HEK293 (cell line): Measurements from ENCODE around the gene HEBP1.

Experiments used
- CTCF ChIA-PET: fragments of 350-600 bp; formaldehyde crosslinking; extraction: SDS; loops from one replicate; lab custom pipeline; 2021; ENCODE audit warnings: antibody characterized with exemption; lab: Yijun Ruan, JAX
- POLR2A ChIA-PET: fragments of 300-600 bp; formaldehyde crosslinking; extraction: SDS; loops from one replicate; lab custom pipeline; 2020; ENCODE audit warnings: antibody characterized with exemption, inconsistent platforms; lab: Yijun Ruan, JAX
- H3K27ac ChIP-seq: fragments of 200-500 bp; sonication (Bioruptor generic); 2 replicates; pipeline ENCODE4 v1.5.1; 2014; ENCODE audit warnings: low read depth, low read length, control low read depth, inconsistent platforms; ENCODE audit errors: extremely low read depth
- H3K36me3 ChIP-seq, 2 experiments: fragments of 200-500 bp in 1 of 2; sonication (Bioruptor generic) in 1 of 2; 1 replicate in 1 of 2; 2 replicates in 1 of 2; pipeline ENCODE4 v1.5.1; 2014 to 2017; ENCODE audit warnings: inconsistent platforms in 2 of 2, low read length in 2 of 2; ENCODE audit not compliant: control insufficient read depth in 2 of 2, insufficient read depth in 1 of 2
- H3K4me1 ChIP-seq: fragments of 200-500 bp; sonication (Bioruptor generic); 2 replicates; pipeline ENCODE4 v1.5.1; 2014; ENCODE audit warnings: mild to moderate bottlenecking, low read length, inconsistent platforms; ENCODE audit not compliant: control insufficient read depth, insufficient read depth
- H3K4me3 ChIP-seq: 2 replicates; pipeline ENCODE4 v1.5.1; 2011; ENCODE audit warnings: low read depth, mild to moderate bottlenecking, control low read depth, low read length, moderate library complexity
- H3K9me3 ChIP-seq: fragments of 200-500 bp; sonication (Bioruptor generic); 2 replicates; pipeline ENCODE4 v1.5.1; 2014; ENCODE audit warnings: low read depth, low read length, inconsistent platforms; ENCODE audit not compliant: control insufficient read depth, insufficient read depth
- ZNF19 ChIP-seq: fragments of 450-650 bp; formaldehyde crosslinking; IDR thresholded peaks from 2 replicates; pipeline ENCODE4; 2016; ENCODE audit warnings: missing biosample characterization, missing genetic modification characterization, low read depth
- ZNF391 ChIP-seq: fragments of 450-650 bp; formaldehyde crosslinking; IDR thresholded peaks from 2 replicates; pipeline ENCODE4 v1.5.1; 2016; ENCODE audit warnings: low read depth, missing biosample characterization, missing genetic modification characterization, borderline replicate concordance
- ZNF416 ChIP-seq: fragments of 450-650 bp; formaldehyde crosslinking; IDR thresholded peaks from 2 replicates; pipeline ENCODE4 v1.5.1; 2016; ENCODE audit warnings: missing biosample characterization, missing genetic modification characterization
- ZNF473 ChIP-seq: fragments of 450-650 bp; formaldehyde crosslinking; IDR thresholded peaks from 2 replicates; pipeline ENCODE4 v1.5.1; 2017; ENCODE audit warnings: missing biosample characterization, missing genetic modification characterization
- ZNF510 ChIP-seq: fragments of 450-650 bp; formaldehyde crosslinking; IDR thresholded peaks from 2 replicates; pipeline ENCODE4 v1.5.1; 2018; ENCODE audit warnings: mild to moderate bottlenecking, missing genetic modification characterization, missing biosample characterization; ENCODE audit not compliant: insufficient replicate concordance
- ZNF529 ChIP-seq: fragments of 450-650 bp; formaldehyde crosslinking; IDR thresholded peaks from 2 replicates; pipeline ENCODE4 v1.5.1; 2017; ENCODE audit warnings: missing genetic modification characterization, missing biosample characterization; ENCODE audit not compliant: insufficient replicate concordance
- ZNF544 ChIP-seq: fragments of 450-650 bp; formaldehyde crosslinking; IDR thresholded peaks from 2 replicates; pipeline ENCODE4 v1.5.0; 2017; ENCODE audit warnings: missing biosample characterization, missing genetic modification characterization
- ZNF670 ChIP-seq: fragments of 450-650 bp; formaldehyde crosslinking; IDR thresholded peaks from 2 replicates; pipeline ENCODE4 v1.5.1; 2016; ENCODE audit warnings: missing biosample characterization, missing genetic modification characterization, low read depth
- ZNF707 ChIP-seq: fragments of 450-650 bp; formaldehyde crosslinking; IDR thresholded peaks from 2 replicates; pipeline ENCODE4 v1.5.1; 2016; ENCODE audit warnings: missing biosample characterization, missing genetic modification characterization
- ZNF776 ChIP-seq: fragments of 450-650 bp; formaldehyde crosslinking; IDR thresholded peaks from 2 replicates; pipeline ENCODE4 v1.5.0; 2017; ENCODE audit warnings: missing biosample characterization, missing genetic modification characterization, borderline replicate concordance
- ZNF843 ChIP-seq: fragments of 450-650 bp; formaldehyde crosslinking; IDR thresholded peaks from 2 replicates; pipeline ENCODE4 v1.5.1; 2016; ENCODE audit warnings: missing biosample characterization, missing genetic modification characterization
- TF ChIP-seq, protein P1 (sequence below): fragments of 450-650 bp; formaldehyde crosslinking; IDR thresholded peaks from 2 replicates; pipeline ENCODE4 v1.5.1; 2016; ENCODE audit warnings: missing biosample characterization, missing genetic modification characterization, borderline replicate concordance
- TF ChIP-seq, protein P2 (sequence below): fragments of 450-650 bp; formaldehyde crosslinking; IDR thresholded peaks from 2 replicates; pipeline ENCODE4 v1.5.1; 2016; ENCODE audit warnings: missing biosample characterization, missing genetic modification characterization
- TF ChIP-seq, protein P3 (sequence below): fragments of 450-650 bp; formaldehyde crosslinking; IDR thresholded peaks from 2 replicates; pipeline ENCODE4 v1.5.1; 2016; ENCODE audit warnings: missing biosample characterization, missing genetic modification characterization
- TF ChIP-seq, protein P4 (sequence below): fragments of 450-650 bp; IDR thresholded peaks from 2 replicates; pipeline ENCODE4 v1.5.1; 2018; ENCODE audit warnings: missing biosample characterization, mild to moderate bottlenecking, missing genetic modification characterization
- TF ChIP-seq, protein P5 (sequence below): IDR thresholded peaks from 2 replicates; pipeline ENCODE4 v1.6.1; 2011; ENCODE audit warnings: mild to moderate bottlenecking, low read depth, low read length, borderline replicate concordance
- TF ChIP-seq, protein P6 (sequence below): fragments of 450-650 bp; formaldehyde crosslinking; IDR thresholded peaks from 2 replicates; pipeline ENCODE4 v1.5.1; 2016; ENCODE audit warnings: missing biosample characterization, missing genetic modification characterization, low read depth
- TF ChIP-seq, protein P7 (sequence below): fragments of 450-650 bp; formaldehyde crosslinking; conservative IDR thresholded peaks from 2 replicates; pipeline ENCODE4 v1.5.1; 2016; ENCODE audit warnings: low read depth, missing biosample characterization, missing genetic modification characterization

The HEBP1 gene

DNA sequence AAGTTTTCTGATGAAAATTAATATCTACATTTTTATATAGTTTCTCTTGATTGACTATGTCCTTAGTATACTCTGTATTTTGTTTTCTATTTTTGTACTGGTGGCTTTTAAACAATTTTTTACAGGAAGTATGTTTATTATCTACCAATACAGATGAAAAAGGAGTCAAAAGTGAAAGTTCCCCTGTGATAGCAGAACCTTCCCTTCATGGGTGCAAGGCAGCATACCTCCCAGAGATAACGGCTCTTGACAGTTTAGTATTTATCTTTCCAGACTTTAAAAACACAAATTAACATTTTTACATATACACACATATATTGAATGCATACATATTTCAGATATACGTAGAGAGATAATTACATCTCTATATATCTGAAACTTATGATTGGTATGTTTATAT is 27.0 kb upstream of the HEBP1 start:
- no peaks in the 10 kb centered on the region for H3K9me3 ChIP-seq
- no peak overlapping the region for H3K27ac ChIP-seq
- TF ChIP-seq, protein P1, sequence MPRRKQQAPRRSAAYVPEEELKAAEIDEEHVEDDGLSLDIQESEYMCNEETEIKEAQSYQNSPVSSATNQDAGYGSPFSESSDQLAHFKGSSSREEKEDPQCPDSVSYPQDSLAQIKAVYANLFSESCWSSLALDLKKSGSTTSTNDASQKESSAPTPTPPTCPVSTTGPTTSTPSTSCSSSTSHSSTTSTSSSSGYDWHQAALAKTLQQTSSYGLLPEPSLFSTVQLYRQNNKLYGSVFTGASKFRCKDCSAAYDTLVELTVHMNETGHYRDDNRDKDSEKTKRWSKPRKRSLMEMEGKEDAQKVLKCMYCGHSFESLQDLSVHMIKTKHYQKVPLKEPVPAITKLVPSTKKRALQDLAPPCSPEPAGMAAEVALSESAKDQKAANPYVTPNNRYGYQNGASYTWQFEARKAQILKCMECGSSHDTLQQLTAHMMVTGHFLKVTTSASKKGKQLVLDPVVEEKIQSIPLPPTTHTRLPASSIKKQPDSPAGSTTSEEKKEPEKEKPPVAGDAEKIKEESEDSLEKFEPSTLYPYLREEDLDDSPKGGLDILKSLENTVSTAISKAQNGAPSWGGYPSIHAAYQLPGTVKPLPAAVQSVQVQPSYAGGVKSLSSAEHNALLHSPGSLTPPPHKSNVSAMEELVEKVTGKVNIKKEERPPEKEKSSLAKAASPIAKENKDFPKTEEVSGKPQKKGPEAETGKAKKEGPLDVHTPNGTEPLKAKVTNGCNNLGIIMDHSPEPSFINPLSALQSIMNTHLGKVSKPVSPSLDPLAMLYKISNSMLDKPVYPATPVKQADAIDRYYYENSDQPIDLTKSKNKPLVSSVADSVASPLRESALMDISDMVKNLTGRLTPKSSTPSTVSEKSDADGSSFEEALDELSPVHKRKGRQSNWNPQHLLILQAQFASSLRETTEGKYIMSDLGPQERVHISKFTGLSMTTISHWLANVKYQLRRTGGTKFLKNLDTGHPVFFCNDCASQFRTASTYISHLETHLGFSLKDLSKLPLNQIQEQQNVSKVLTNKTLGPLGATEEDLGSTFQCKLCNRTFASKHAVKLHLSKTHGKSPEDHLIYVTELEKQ (tag by site-specific recombination) = no peak
- TF ChIP-seq, protein P2, sequence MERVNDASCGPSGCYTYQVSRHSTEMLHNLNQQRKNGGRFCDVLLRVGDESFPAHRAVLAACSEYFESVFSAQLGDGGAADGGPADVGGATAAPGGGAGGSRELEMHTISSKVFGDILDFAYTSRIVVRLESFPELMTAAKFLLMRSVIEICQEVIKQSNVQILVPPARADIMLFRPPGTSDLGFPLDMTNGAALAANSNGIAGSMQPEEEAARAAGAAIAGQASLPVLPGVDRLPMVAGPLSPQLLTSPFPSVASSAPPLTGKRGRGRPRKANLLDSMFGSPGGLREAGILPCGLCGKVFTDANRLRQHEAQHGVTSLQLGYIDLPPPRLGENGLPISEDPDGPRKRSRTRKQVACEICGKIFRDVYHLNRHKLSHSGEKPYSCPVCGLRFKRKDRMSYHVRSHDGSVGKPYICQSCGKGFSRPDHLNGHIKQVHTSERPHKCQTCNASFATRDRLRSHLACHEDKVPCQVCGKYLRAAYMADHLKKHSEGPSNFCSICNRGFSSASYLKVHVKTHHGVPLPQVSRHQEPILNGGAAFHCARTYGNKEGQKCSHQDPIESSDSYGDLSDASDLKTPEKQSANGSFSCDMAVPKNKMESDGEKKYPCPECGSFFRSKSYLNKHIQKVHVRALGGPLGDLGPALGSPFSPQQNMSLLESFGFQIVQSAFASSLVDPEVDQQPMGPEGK (tag by site-specific recombination) = no peak
- TF ChIP-seq, protein P3, sequence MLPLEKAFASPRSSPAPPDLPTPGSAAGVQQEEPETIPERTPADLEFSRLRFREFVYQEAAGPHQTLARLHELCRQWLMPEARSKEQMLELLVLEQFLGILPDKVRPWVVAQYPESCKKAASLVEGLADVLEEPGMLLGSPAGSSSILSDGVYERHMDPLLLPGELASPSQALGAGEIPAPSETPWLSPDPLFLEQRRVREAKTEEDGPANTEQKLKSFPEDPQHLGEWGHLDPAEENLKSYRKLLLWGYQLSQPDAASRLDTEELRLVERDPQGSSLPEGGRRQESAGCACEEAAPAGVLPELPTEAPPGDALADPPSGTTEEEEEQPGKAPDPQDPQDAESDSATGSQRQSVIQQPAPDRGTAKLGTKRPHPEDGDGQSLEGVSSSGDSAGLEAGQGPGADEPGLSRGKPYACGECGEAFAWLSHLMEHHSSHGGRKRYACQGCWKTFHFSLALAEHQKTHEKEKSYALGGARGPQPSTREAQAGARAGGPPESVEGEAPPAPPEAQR (tag by site-specific recombination) = no peak
- TF ChIP-seq ZNF510 (tag by site-specific recombination) = no peak
- no peak for TF ChIP-seq ZNF19
- no peak for TF ChIP-seq ZNF843
- no peak for TF ChIP-seq ZNF391 (tag by site-specific recombination)
- no peak for TF ChIP-seq ZNF544 (tag by site-specific recombination)
- no peak for TF ChIP-seq ZNF670
- no peak for TF ChIP-seq ZNF416 (tag by site-specific recombination)
- TF ChIP-seq, protein P4, sequence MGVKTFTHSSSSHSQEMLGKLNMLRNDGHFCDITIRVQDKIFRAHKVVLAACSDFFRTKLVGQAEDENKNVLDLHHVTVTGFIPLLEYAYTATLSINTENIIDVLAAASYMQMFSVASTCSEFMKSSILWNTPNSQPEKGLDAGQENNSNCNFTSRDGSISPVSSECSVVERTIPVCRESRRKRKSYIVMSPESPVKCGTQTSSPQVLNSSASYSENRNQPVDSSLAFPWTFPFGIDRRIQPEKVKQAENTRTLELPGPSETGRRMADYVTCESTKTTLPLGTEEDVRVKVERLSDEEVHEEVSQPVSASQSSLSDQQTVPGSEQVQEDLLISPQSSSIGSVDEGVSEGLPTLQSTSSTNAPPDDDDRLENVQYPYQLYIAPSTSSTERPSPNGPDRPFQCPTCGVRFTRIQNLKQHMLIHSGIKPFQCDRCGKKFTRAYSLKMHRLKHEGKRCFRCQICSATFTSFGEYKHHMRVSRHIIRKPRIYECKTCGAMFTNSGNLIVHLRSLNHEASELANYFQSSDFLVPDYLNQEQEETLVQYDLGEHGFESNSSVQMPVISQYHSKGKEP (tag by site-specific recombination) = no peak
- no peaks in the 10 kb centered on the region for H3K4me1 ChIP-seq
- ChIA-PET CTCF (interaction anchor here (0.6 to 4.3 kb wide), 3 partner anchors 43 to 186 kb away, joined by 3 to 40 read pairs (median 3); no protein-coding TSS in a partner anchor), POLR2A (no interaction called here)
- H3K4me3 ChIP-seq = no peak overlapping the region
- H3K36me3 ChIP-seq = no peaks in the 10 kb centered on the region

DNA sequence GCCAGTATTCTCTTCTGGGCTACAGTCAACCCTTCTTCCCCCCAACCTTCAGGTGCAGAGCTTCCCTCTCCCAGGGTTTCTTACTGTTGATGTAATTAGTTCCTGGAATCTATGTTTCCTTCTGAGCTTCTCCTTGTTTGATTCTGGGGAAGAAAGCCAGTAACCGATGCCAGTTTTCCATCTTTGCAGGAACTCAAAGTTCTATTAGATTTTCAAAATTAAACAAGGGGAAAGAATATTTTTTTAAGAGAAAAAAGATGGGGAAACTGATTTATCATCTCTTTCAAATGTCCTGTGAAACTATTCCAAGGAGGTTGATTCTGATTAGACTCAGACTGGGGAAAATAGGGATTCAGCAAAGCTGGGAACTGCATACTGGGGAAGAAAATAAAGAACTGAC is 26.2 kb upstream of the HEBP1 start:
- no peaks in the 10 kb centered on the region for H3K4me1 ChIP-seq
- H3K9me3 ChIP-seq = no peaks in the 10 kb centered on the region
- ChIA-PET CTCF (interaction anchor here (0.8 to 4.3 kb wide), 3 partner anchors 11 to 186 kb away, joined by 3 to 40 read pairs (median 4); no protein-coding TSS in a partner anchor), POLR2A (no interaction called here)
- no peaks in the 10 kb centered on the region for H3K36me3 ChIP-seq
- H3K4me3 ChIP-seq = no peak overlapping the region
- H3K27ac ChIP-seq = no peak overlapping the region
- TF ChIP-seq ZNF529 (tag by site-specific recombination) (no peak), ZNF707 (tag by site-specific recombination) (no peak), ZNF776 (tag by site-specific recombination) (no peak), ZNF391 (tag by site-specific recombination) (no peak), ZNF473 (no peak)
- TF ChIP-seq, protein P5, sequence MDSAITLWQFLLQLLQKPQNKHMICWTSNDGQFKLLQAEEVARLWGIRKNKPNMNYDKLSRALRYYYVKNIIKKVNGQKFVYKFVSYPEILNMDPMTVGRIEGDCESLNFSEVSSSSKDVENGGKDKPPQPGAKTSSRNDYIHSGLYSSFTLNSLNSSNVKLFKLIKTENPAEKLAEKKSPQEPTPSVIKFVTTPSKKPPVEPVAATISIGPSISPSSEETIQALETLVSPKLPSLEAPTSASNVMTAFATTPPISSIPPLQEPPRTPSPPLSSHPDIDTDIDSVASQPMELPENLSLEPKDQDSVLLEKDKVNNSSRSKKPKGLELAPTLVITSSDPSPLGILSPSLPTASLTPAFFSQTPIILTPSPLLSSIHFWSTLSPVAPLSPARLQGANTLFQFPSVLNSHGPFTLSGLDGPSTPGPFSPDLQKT = no peak
- TF ChIP-seq, protein P6, sequence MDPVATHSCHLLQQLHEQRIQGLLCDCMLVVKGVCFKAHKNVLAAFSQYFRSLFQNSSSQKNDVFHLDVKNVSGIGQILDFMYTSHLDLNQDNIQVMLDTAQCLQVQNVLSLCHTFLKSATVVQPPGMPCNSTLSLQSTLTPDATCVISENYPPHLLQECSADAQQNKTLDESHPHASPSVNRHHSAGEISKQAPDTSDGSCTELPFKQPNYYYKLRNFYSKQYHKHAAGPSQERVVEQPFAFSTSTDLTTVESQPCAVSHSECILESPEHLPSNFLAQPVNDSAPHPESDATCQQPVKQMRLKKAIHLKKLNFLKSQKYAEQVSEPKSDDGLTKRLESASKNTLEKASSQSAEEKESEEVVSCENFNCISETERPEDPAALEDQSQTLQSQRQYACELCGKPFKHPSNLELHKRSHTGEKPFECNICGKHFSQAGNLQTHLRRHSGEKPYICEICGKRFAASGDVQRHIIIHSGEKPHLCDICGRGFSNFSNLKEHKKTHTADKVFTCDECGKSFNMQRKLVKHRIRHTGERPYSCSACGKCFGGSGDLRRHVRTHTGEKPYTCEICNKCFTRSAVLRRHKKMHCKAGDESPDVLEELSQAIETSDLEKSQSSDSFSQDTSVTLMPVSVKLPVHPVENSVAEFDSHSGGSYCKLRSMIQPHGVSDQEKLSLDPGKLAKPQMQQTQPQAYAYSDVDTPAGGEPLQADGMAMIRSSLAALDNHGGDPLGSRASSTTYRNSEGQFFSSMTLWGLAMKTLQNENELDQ (tag by site-specific recombination) = no peak
- TF ChIP-seq, protein P7, sequence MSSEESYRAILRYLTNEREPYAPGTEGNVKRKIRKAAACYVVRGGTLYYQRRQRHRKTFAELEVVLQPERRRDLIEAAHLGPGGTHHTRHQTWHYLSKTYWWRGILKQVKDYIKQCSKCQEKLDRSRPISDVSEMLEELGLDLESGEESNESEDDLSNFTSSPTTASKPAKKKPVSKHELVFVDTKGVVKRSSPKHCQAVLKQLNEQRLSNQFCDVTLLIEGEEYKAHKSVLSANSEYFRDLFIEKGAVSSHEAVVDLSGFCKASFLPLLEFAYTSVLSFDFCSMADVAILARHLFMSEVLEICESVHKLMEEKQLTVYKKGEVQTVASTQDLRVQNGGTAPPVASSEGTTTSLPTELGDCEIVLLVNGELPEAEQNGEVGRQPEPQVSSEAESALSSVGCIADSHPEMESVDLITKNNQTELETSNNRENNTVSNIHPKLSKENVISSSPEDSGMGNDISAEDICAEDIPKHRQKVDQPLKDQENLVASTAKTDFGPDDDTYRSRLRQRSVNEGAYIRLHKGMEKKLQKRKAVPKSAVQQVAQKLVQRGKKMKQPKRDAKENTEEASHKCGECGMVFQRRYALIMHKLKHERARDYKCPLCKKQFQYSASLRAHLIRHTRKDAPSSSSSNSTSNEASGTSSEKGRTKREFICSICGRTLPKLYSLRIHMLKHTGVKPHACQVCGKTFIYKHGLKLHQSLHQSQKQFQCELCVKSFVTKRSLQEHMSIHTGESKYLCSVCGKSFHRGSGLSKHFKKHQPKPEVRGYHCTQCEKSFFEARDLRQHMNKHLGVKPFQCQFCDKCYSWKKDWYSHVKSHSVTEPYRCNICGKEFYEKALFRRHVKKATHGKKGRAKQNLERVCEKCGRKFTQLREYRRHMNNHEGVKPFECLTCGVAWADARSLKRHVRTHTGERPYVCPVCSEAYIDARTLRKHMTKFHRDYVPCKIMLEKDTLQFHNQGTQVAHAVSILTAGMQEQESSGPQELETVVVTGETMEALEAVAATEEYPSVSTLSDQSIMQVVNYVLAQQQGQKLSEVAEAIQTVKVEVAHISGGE (tag by site-specific recombination) = no peak
